ENCODE results near the gene B4GALNT3.
"Not testable (repeated sequence)": the region's sequence is repeated elsewhere in the genome, so short reads cannot be mapped to it uniquely, and the experiment has no call there.

Gene B4GALNT3

GRCh38 chr12:571795-572531, 112.2 kb downstream of the B4GALNT3 start:
- H3K4me1 Mint-ChIP-seq (ENCODE audit: low read depth), result peaks cover 49% of the 10 kb centered on the region
- H3K27ac Mint-ChIP-seq, result no peak overlapping the region
- H3K4me3 Mint-ChIP-seq, result no peak overlapping the region
- no peaks in the 10 kb centered on the region for H3K27me3 Mint-ChIP-seq
- no peaks in the 10 kb centered on the region for H3K9me3 Mint-ChIP-seq (ENCODE audit: low read depth)
- no peaks in the 10 kb centered on the region for H3K36me3 Mint-ChIP-seq

- Mint-ChIP-seq H3K4me3 (no peak overlapping the region), H3K27me3 (no peaks in the 10 kb centered on the region), H3K36me3 (no peaks in the 10 kb centered on the region), H3K9me3 (ENCODE audit: low read depth) (no peaks in the 10 kb centered on the region), H3K4me1 (ENCODE audit: low read depth) (peaks cover 44% of the 10 kb centered on the region), H3K27ac (no peak overlapping the region)
These were observed 112.8 kb downstream of the B4GALNT3 start for GRCh38 chr12:572532-572899.

GRCh38 chr12:573232-573631, 113.5 kb downstream of the B4GALNT3 start:
- H3K4me1 Mint-ChIP-seq (ENCODE audit: low read depth), result peaks cover 40% of the 10 kb centered on the region
- H3K9me3 Mint-ChIP-seq (ENCODE audit: low read depth), result no peaks in the 10 kb centered on the region
- no peaks in the 10 kb centered on the region for H3K27me3 Mint-ChIP-seq
- no peak overlapping the region for H3K27ac Mint-ChIP-seq
- H3K36me3 Mint-ChIP-seq, result no peaks in the 10 kb centered on the region
- H3K4me3 Mint-ChIP-seq, result no peak overlapping the region

GRCh38 chr12:574475-575128, 114.9 kb downstream of the B4GALNT3 start:
- no peaks in the 10 kb centered on the region for H3K9me3 Mint-ChIP-seq (ENCODE audit: low read depth)
- H3K4me3 Mint-ChIP-seq, result no peak overlapping the region
- H3K27ac Mint-ChIP-seq, result peak overlapping the region; percentile 58
- no peaks in the 10 kb centered on the region for H3K27me3 Mint-ChIP-seq
- no peaks in the 10 kb centered on the region for H3K36me3 Mint-ChIP-seq
- H3K4me1 Mint-ChIP-seq (ENCODE audit: low read depth), result peaks cover 29% of the 10 kb centered on the region

- Mint-ChIP-seq H3K9me3 (ENCODE audit: low read depth) (no peaks in the 10 kb centered on the region), H3K4me1 (ENCODE audit: low read depth) (peaks cover 27% of the 10 kb centered on the region), H3K27me3 (no peaks in the 10 kb centered on the region), H3K4me3 (no peak overlapping the region), H3K36me3 (no peaks in the 10 kb centered on the region), H3K27ac (peak overlapping the region; percentile 58)
These were observed 115.4 kb downstream of the B4GALNT3 start for GRCh38 chr12:575129-575502.

GRCh38 chr12:575948-576614, 116.3 kb downstream of the B4GALNT3 start:
- H3K27ac Mint-ChIP-seq, result peak overlapping the region; percentile 77
- H3K4me3 Mint-ChIP-seq, result no peak overlapping the region
- H3K27me3 Mint-ChIP-seq, result no peaks in the 10 kb centered on the region
- no peaks in the 10 kb centered on the region for H3K36me3 Mint-ChIP-seq
- no peaks in the 10 kb centered on the region for H3K9me3 Mint-ChIP-seq (ENCODE audit: low read depth)
- peaks cover 27% of the 10 kb centered on the region for H3K4me1 Mint-ChIP-seq (ENCODE audit: low read depth)

- Mint-ChIP-seq H3K9me3 (ENCODE audit: low read depth) (no peaks in the 10 kb centered on the region), H3K27me3 (no peaks in the 10 kb centered on the region), H3K4me3 (no peak overlapping the region), H3K36me3 (no peaks in the 10 kb centered on the region), H3K4me1 (ENCODE audit: low read depth) (peaks cover 27% of the 10 kb centered on the region), H3K27ac (peak overlapping the region; percentile 77)
These were observed 116.9 kb downstream of the B4GALNT3 start for GRCh38 chr12:576615-577110.

- H3K27me3 Mint-ChIP-seq; H3K4me3 Mint-ChIP-seq; H3K36me3 Mint-ChIP-seq; H3K27ac Mint-ChIP-seq; H3K9me3 Mint-ChIP-seq (ENCODE audit: low read depth): not testable (repeated sequence)
- peaks cover 20% of the 10 kb centered on the region for H3K4me1 Mint-ChIP-seq (ENCODE audit: low read depth)
These were observed 118.4 kb downstream of the B4GALNT3 start for GRCh38 chr12:577994-578747.

GRCh38 chr12:578748-579419, 119.1 kb downstream of the B4GALNT3 start:
- H3K27me3 Mint-ChIP-seq, result no peaks in the 10 kb centered on the region
- no peak overlapping the region for H3K4me3 Mint-ChIP-seq
- H3K36me3 Mint-ChIP-seq, result no peaks in the 10 kb centered on the region
- H3K27ac Mint-ChIP-seq, result no peak overlapping the region
- H3K4me1 Mint-ChIP-seq (ENCODE audit: low read depth), result peaks cover 20% of the 10 kb centered on the region
- H3K9me3 Mint-ChIP-seq (ENCODE audit: low read depth), result no peaks in the 10 kb centered on the region

GRCh38 chr12:579420-580110, 119.8 kb downstream of the B4GALNT3 start:
- Mint-ChIP-seq H3K27me3 (no peaks in the 10 kb centered on the region), H3K27ac (no peak overlapping the region), H3K4me1 (ENCODE audit: low read depth) (peaks cover 18% of the 10 kb centered on the region), H3K36me3 (no peaks in the 10 kb centered on the region), H3K9me3 (ENCODE audit: low read depth) (no peaks in the 10 kb centered on the region), H3K4me3 (no peak overlapping the region)

- Mint-ChIP-seq H3K4me3 (no peak overlapping the region), H3K9me3 (ENCODE audit: low read depth) (no peaks in the 10 kb centered on the region), H3K27me3 (no peaks in the 10 kb centered on the region), H3K4me1 (ENCODE audit: low read depth) (peaks cover 9% of the 10 kb centered on the region), H3K36me3 (no peaks in the 10 kb centered on the region), H3K27ac (no peak overlapping the region)
These were observed 121.1 kb downstream of the B4GALNT3 start for GRCh38 chr12:580813-581212.

- no peak overlapping the region for H3K4me3 Mint-ChIP-seq
- peaks cover 5% of the 10 kb centered on the region for H3K4me1 Mint-ChIP-seq (ENCODE audit: low read depth)
- no peaks in the 10 kb centered on the region for H3K27me3 Mint-ChIP-seq
- no peaks in the 10 kb centered on the region for H3K9me3 Mint-ChIP-seq (ENCODE audit: low read depth)
- no peaks in the 10 kb centered on the region for H3K36me3 Mint-ChIP-seq
- no peak overlapping the region for H3K27ac Mint-ChIP-seq
These were observed 121.6 kb downstream of the B4GALNT3 start for GRCh38 chr12:581321-581720.

GRCh38 chr12:581746-582145, 122.0 kb downstream of the B4GALNT3 start:
- H3K27me3 Mint-ChIP-seq, result no peaks in the 10 kb centered on the region
- peaks cover 2% of the 10 kb centered on the region for H3K4me1 Mint-ChIP-seq (ENCODE audit: low read depth)
- no peaks in the 10 kb centered on the region for H3K9me3 Mint-ChIP-seq (ENCODE audit: low read depth)
- H3K27ac Mint-ChIP-seq, result no peak overlapping the region
- H3K4me3 Mint-ChIP-seq, result no peak overlapping the region
- H3K36me3 Mint-ChIP-seq, result no peaks in the 10 kb centered on the region

GRCh38 chr12:583251-583869, 123.6 kb downstream of the B4GALNT3 start:
- Mint-ChIP-seq H3K4me3 (no peak overlapping the region), H3K36me3 (peaks cover 3% of the 10 kb centered on the region), H3K4me1 (ENCODE audit: low read depth) (no peaks in the 10 kb centered on the region), H3K9me3 (ENCODE audit: low read depth) (peaks cover 2% of the 10 kb centered on the region), H3K27ac (no peak overlapping the region), H3K27me3 (no peaks in the 10 kb centered on the region)

Data from activated naive CD8-positive, alpha-beta T cell (primary cell).